Spleen (tissue), 11 donors: Measurements from ENCODE around the gene TSPO2. TPM values are rescaled to one million over a fixed set of nuclear protein-coding genes. Genes with fewer than 3 reads are reported as not detected.

Experiments
- DNase-seq: peaks from one replicate; pipeline ENCODE4 v3.0.0-alpha.2; 2020
- H3K27ac ChIP-seq, 8 donors: fragments of 200-600 bp; sonication (generic) in 7 of 8; 1 replicate in 4 of 8; 2 replicates in 4 of 8; pipeline versions ENCODE4 v1.5.0 to v1.8.0; 2016 to 2021; ENCODE audit warnings: inconsistent platforms in 4 of 8, mild to moderate bottlenecking in 4 of 8, moderate library complexity in 1 of 8
- H3K27me3 ChIP-seq, 7 donors: fragments of 200-600 bp; sonication (generic) in 6 of 7; replicated peaks in 1 of 7; 1 replicate in 4 of 7; 2 replicates in 3 of 7; pipeline versions ENCODE4 v1.5.0 to v1.8.0; 2016 to 2021; ENCODE audit warnings: inconsistent platforms in 3 of 7, mild to moderate bottlenecking in 1 of 7
- H3K36me3 ChIP-seq, 6 donors: fragments of 200-600 bp; sonication (generic) in 5 of 6; 1 replicate in 4 of 6; 2 replicates in 2 of 6; pipeline versions ENCODE4 v1.5.0 to v1.8.0; 2016 to 2021; ENCODE audit warnings: inconsistent platforms in 2 of 6
- H3K4me1 ChIP-seq, 6 donors: fragments of 200-600 bp; sonication (generic) in 5 of 6; 1 replicate in 3 of 6; 2 replicates in 3 of 6; pipeline versions ENCODE4 v1.5.0 to v1.8.0; 2016 to 2021; ENCODE audit warnings: inconsistent platforms in 3 of 6
- H3K4me3 ChIP-seq, 8 donors: fragments of 200-600 bp; sonication (generic) in 7 of 8; 1 replicate in 4 of 8; 2 replicates in 4 of 8; pipeline versions ENCODE4 v1.5.0 to v1.8.0; 2016 to 2021; ENCODE audit warnings: inconsistent platforms in 4 of 8, mild to moderate bottlenecking in 4 of 8, moderate library complexity in 2 of 8
- H3K9me3 ChIP-seq, 8 donors: fragments of 200-600 bp; sonication (generic) in 7 of 8; 1 replicate in 4 of 8; 2 replicates in 4 of 8; pipeline versions ENCODE4 v1.5.0 to v1.8.0; 2016 to 2021; ENCODE audit warnings: inconsistent platforms in 4 of 8
- CTCF ChIP-seq, 11 experiments: fragments of 200-600 bp in 7 of 11; fragments of 450-650 bp in 4 of 11; sonication (generic) in 4 of 11; IDR thresholded peaks in 8 of 11; conservative IDR thresholded peaks in 3 of 11; 1 replicate in 7 of 11; 2 replicates in 4 of 11; pipeline versions ENCODE4 v1.4.0 to v1.8.0; 2016 to 2021; ENCODE audit warnings: antibody characterized with exemption in 11 of 11, inconsistent platforms in 4 of 11, mild to moderate bottlenecking in 1 of 11
- POLR2A ChIP-seq, 3 donors: fragments of 450-650 bp; IDR thresholded peaks; one replicate each; pipeline ENCODE4 v1.5.1; 2017; ENCODE audit warnings: antibody characterized with exemption in 3 of 3, mild to moderate bottlenecking in 1 of 3
- POLR2AphosphoS5 ChIP-seq, 3 donors: sonication (generic); formaldehyde crosslinking; IDR thresholded peaks; one replicate each; pipeline ENCODE4 v1.5.1; 2017; ENCODE audit warnings: antibody characterized with exemption in 3 of 3
- WGBS, 5 donors: extraction: QIAGEN DNeasy Blood & Tissue Kit in 3 of 5; methylation state at CpG; one replicate each; pipeline versions ENCODE4 v1.1.5 to v1.1.7; 2013 to 2018; 5-methylcytosine and 5-hydroxymethylcytosine counted together
- intact Hi-C: fragments of 100-400 bp; cut with DNase I; formaldehyde crosslinking; loops from one replicate; pipeline ENCODE4 v1.15.0; 2023; ENCODE audit warnings: low total_unique reads
- polyA plus RNA-seq, 3 donors: library from polyadenylated mRNA; stranded (reverse); fragments of 200-250 nt; gene quantifications; one replicate each; pipeline ENCODE4 v1.2.1, GENCODE V29; 2013
- total RNA-seq, 7 donors: library from RNA; depleted of rRNA in 3 of 7; stranded (reverse); fragments of >200 nt in 3 of 7; fragmentation: NEBNext Ultra II Directional in 4 of 7; extraction: Animal tissue kit (Norgen Biotek cat#: 25700) in 4 of 7; gene quantifications; one replicate each; pipeline versions ENCODE4 v1.1.0 to v1.2.1, GENCODE V29; 2016 to 2021
- donor health status: healthy with polysubstance abuse.
- donor health status: DM: no; HTN: no; CAD: no; lungs with moderate emphysema.
- donor health status: DM: no; HTN: no; CAD: no.
- donor health status: Bipolar disorder and iron deficiency.
- donor health status: healthy.
- donor health status: DM: no; HTN: no; CAD: no.
- donor health status: DM: yes; HTN: yes; CAD: no.

Gene TSPO2
- total and polyA plus RNA-seq, 10 donors: 0.54 to 6.3 TPM; not detected in 8

- TF ChIP-seq POLR2AphosphoS5 (IDR thresholded peaks at IDR 0.05) (peak in 1 of 3 donors; percentile 61), CTCF (IDR thresholded peaks at IDR 0.05 in 8 of 11, conservative IDR thresholded peaks at IDR 0.05 in 3 of 11) (no peak), POLR2A (IDR thresholded peaks at IDR 0.05) (no peak)
- peak overlapping the region; percentile 16 to 82 (median 68) for H3K27ac ChIP-seq
- no peaks in the 10 kb centered on the region for H3K27me3 ChIP-seq
- H3K4me1 ChIP-seq: peaks cover 15 to 72% (median 34%) of the 10 kb centered on the region in 6 donors
- 33 to 41% (median 40%) methylated on average over 2 of the region's 2 CpGs for WGBS, 5 donors
- intact Hi-C loops: no loop called here
- peak overlapping the region in 2 of 8 donors; percentile 2 to 41 for H3K4me3 ChIP-seq
- H3K9me3 ChIP-seq: no peaks in the 10 kb centered on the region
- peak; percentile 83 for DNase-seq
- peaks cover 3 to 69% (median 35%) of the 10 kb centered on the region in 6 donors for H3K36me3 ChIP-seq
Observed at GRCh38 chr6:41080621-41081020, 38.4 kb downstream of the TSPO2 start.

- Histone ChIP-seq H3K4me3 (no peak overlapping the region), H3K4me1 (peaks cover 10 to 47% (median 22%) of the 10 kb centered on the region in 6 donors), H3K36me3 (peaks cover 3 to 94% (median 42%) of the 10 kb centered on the region in 6 donors), H3K27me3 (no peaks in the 10 kb centered on the region), H3K27ac (no peak overlapping the region), H3K9me3 (no peaks in the 10 kb centered on the region)
- DNase-seq: no peak
- TF ChIP-seq POLR2A (IDR thresholded peaks at IDR 0.05) (no peak), POLR2AphosphoS5 (IDR thresholded peaks at IDR 0.05) (no peak), CTCF (IDR thresholded peaks at IDR 0.05 in 8 of 11, conservative IDR thresholded peaks at IDR 0.05 in 3 of 11) (no peak)
- intact Hi-C loops: no loop called here
Observed at GRCh38 chr6:41083072-41083471, 40.8 kb downstream of the TSPO2 start.

GRCh38 chr6:41085182-41085581 is 42.9 kb downstream of the TSPO2 start:
- peaks cover 3 to 100% (median 56%) of the 10 kb centered on the region in 6 donors for H3K36me3 ChIP-seq
- H3K27ac ChIP-seq: no peak overlapping the region
- no peak for DNase-seq
- intact Hi-C loops: no loop called here
- TF ChIP-seq POLR2AphosphoS5 (IDR thresholded peaks at IDR 0.05) (no peak), POLR2A (IDR thresholded peaks at IDR 0.05) (no peak), CTCF (IDR thresholded peaks at IDR 0.05 in 8 of 11, conservative IDR thresholded peaks at IDR 0.05 in 3 of 11) (no peak)
- no peaks in the 10 kb centered on the region for H3K9me3 ChIP-seq
- no peak overlapping the region for H3K4me3 ChIP-seq
- no peaks in the 10 kb centered on the region for H3K27me3 ChIP-seq
- H3K4me1 ChIP-seq: peaks cover 8 to 27% (median 12%) of the 10 kb centered on the region in 6 donors

GRCh38 chr6:41088451-41088850 is 46.2 kb downstream of the TSPO2 start:
- no peak overlapping the region for H3K27ac ChIP-seq
- H3K4me1 ChIP-seq: no peaks in the 10 kb centered on the region
- intact Hi-C loops: no loop called here
- peaks cover 10 to 100% (median 78%) of the 10 kb centered on the region in 6 donors for H3K36me3 ChIP-seq
- H3K27me3 ChIP-seq: no peaks in the 10 kb centered on the region
- H3K9me3 ChIP-seq: no peaks in the 10 kb centered on the region
- WGBS, 5 donors: 94 to 98% (median 96%) methylated on average over 4 of the region's 4 CpGs
- no peak overlapping the region for H3K4me3 ChIP-seq
- no peak for DNase-seq
- TF ChIP-seq CTCF (IDR thresholded peaks at IDR 0.05 in 8 of 11, conservative IDR thresholded peaks at IDR 0.05 in 3 of 11) (no peak), POLR2AphosphoS5 (IDR thresholded peaks at IDR 0.05) (no peak), POLR2A (IDR thresholded peaks at IDR 0.05) (no peak)
